NCI-H2107 (cell line): ENCODE measurements around the gene PCDH9.
"Not testable (repeated sequence)": the region's sequence is repeated elsewhere in the genome, so short reads cannot be mapped to it uniquely, and the experiment has no call there.

Source experiments
- DNase-seq: peaks from one replicate; lab custom pipeline; 2025; lab: John Stamatoyannopoulos, UW

PCDH9 gene

DNA sequence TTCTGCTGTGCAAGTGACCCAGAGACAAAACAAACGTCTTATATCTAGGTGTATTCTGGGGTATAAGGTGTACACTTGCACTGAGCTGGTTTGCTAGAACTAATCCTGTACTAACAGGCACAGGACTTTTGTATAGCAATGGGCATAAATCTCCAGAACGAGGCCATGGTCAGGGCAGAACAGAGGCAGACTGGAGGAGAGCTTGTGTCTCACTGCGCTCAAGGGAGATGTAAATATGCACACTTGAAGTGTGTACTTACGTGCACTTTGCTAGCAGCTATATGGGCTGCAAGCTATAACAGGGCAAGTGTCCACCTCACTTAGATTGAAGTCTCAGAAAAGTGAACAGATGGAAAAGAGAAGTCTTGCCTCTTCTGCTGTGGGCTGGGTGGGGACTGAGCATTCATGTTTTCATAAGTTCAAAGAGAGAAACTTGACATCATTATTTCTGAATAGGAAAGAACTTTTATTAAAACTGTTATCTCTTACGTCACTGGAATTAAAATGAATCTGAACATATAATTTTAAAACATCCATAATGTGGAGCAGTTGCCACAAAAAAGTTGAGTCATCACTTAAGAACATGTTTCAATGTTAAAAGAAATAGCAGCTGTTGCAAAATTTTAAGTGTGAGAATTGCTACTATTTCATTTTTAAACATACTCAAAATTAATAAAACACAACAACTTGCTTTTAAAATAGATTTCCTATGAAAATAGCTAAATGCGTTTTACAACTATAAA is 888.3 kb downstream of the PCDH9 start:
- DNase-seq = no peak

DNA sequence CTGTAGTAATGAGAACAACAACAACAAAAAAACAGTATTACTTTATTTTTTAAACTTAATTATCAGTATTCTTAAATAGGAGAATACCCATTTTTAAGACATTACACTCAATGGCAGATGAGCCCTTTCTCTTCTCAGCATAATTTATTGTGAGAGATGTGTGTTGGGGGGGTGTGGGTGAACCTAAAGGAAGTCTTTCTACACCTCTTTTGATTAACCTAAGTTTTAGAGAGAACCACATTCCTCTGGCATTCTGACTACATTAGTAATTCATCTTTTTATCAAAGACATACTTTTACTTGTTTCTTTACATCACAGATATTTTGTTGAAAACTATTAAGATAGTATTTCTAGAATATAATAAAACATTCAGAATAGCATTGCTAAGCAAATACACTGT is 890.9 kb downstream of the PCDH9 start:
- DNase-seq = no peak

DNA sequence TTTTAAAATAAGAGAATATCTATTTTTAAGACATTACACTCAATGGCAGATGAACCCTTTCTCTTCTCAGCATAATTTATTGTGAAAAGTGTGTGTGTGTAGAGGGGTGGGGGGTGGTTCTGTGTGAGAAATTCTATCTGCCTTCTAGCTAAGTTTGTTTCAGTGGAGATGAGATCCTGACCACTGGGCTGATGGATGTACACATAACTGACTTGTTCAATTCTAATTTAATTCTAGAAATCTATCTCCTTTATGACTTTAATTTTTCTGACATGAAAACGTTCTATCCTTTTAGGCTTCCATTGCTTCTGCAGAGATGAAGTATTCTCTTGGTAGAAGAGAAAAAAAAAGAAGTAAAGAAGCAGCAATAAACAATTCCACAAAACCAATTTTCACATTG is 891.6 kb downstream of the PCDH9 start:
- DNase-seq = no peak

DNA sequence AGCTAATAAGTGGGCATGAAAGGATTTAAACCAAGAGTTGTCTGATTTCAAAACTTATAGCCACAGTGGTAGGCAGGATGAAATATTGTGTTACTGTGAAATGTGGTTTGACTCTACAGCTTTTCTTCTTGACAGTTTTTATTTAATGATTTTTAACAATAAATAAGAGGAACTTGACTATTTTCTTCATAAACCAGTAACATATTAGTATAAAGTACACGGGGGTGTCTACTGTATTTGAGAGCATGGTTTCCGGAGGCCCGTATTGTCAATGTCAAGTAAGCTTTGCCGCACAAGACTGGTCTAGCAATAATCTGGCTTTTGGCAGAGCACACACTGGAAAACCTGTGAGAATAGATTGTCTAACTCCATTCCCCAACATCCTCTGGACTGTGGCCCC is 894.5 kb downstream of the PCDH9 start:
- no peak for DNase-seq

DNA sequence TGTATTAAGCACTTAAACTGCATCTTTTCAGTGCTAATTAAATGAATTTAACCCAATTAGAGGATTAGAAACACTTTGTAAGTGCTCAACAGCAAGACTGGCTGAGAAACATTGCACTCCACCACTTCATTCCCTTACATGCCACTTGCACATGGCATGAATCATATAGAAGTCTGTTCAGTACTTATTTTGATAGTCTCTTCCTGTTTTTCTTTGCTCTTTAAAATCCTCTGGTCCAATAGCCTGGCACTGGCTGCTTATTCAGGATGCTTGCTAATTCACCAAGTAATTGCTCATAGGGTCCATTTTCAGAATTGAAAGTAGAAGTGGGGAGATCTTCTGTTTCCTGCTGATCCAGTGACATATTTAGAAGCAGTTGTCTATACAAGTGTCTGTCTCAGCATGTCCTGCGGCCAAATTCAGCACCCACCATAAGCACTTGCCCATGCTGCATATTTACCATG is 900.1 kb downstream of the PCDH9 start:
- DNase-seq = no peak

DNA sequence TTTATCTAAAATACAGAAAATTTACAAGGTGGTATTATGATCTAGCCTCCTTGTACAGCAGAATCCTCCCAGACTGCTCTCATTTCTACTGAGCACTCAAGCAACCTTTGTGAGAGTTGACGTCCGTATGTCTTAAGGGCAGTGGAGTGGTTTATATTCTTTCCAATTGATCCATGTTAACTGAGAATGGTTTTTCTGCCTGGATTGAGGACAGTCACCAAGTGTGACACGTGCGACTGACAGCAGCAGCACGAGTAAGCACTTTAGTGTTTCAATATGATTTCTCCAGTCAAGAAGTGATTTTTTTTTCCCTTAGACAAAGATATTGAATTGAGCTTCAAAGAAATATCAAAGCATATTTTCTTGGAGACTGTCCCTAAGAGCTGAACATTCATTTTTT is 901.7 kb downstream of the PCDH9 start:
- DNase-seq = no peak

DNA sequence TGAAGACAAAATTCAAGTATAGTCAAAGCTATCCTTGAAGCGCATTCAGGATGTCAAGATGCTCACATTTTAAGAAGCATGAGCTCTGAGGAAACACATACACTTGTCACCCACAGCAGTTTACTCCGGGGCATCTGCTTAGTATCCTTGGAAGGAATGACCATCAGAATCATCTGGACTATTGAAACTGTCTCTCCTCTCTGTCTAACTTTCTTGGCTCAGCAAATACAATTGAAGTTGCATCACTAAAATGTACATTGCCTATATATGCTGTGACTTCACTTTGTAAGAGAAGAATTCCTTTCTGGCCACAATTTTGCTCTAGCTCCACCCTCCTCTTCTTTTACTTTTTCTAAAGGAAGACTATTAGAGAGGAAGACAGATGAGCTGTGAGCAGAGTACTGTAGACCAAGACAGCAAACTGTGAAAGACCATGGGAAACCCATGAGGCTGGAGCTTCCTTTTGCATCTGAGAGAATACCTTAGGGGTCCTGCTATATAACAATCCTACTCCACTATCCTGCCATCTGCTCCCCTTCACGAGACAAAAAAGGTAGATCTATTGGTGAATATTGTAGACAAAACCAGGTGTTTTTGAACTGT is 906.3 kb downstream of the PCDH9 start:
- no peak for DNase-seq

DNA sequence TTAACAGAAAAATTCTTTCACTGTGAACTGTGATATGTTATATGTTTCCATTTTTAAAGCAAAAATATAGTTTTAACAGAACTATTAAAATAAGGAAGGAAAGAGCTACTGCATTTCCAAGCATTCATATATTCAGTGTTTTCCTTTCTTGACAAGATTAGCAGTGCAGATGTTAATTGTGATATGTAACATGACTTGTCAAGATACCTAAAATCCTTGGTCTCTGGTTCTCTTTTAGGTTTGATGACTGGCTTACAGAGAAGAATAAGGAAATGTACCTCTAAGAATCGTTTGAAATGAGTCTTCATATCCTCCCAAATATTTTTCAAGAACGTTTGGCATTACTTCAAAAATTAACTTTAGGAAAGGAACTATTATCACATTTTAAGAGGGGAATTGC is 907.2 kb downstream of the PCDH9 start:
- DNase-seq = no peak

DNA sequence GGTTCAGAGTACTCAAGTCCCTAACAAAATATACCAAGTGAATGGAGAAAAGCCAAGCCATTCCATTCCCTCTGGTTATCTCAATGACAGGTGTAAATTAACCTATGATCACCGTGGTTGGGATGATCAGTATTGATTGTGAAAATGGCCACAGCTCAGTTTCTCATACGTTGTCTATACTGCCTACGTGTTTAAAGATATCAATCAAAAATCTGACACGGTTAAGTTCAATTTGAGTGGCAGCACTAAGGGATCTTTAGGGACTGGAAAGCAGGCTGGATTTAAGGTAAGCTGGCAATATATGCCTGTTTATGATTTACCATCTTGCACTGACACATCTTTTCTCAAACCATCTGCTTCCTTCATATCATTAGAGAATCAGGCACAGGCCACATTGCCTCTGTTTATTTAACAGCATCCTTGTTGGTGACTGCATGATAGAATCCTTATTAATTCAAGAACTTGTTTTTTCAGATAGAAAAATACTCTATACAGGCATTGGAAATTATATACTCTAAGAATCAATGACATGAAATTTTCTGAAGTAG is 907.9 kb downstream of the PCDH9 start:
- DNase-seq = no peak

DNA sequence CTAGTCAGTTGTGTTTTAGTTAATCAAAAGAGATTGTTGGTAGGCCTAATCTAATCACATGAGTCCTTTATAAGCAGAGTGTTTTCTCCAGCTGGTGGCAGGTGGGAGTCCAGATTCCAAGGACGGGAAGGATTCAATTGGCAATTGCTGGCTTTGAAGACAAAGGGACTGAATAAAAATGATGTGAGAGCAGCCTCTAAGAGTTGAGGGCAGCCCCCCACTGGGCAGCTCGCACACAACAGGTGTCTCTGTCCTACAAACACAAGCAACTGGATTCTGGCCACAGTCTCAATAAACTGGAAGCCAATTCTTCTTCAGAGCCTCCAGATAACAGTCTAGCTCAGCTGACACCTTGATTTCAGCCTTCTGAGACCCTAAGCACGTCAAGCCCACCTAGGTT is 915.2 kb downstream of the PCDH9 start:
- no peak for DNase-seq

DNA sequence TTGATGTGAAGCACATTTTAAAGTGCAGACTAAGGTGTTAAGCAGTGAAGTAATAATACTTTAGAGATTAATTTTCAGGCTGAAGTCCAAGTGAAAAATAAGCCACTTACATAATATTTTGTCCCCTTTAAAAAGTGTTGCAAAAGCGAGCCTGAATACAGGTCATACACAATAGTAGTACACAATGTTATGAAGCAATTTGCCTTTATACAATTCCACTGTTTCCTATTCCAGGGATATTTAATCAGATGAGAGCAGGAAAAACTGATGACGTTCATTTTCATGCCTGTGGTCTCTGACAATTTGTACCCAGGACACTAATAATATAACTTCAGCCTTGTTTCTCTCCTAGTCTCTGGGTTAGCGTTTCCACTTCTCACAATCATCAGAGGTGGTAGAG is 916.7 kb downstream of the PCDH9 start:
- no peak for DNase-seq

DNA sequence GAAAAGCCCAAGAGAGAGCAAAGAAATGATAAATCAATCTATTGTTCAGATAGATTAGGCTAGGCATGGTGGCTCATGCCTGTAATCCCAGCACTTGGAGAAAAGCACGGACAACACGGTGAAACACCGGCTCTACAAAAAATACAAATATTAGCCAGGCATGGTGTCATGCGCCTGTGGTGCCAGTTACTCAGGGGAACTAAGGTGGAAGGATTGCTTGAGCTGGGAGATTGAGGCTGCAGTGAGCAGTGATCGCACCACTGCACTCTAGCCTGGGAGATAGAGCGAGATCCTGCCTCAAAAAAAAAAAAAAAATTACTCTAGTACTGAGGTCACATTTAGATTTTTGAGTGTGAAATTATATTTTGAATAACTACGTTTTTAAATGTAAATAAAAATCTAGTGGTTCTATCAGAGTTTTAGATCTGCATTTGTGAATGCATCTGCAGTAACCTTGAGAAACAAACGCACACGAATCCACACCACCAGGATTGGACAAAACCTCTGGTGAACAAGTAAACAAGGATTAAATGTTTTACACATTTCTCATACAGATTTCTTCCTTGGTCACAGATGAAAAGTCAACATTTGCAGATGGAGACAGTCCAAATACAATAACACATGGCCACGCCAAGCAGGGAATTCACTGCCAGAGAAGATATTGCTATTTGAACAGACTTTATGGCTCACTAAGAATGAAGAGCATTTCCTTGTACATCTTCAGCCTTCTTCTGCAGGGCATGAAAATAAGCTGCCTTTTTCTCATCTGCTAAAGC is 917.6 kb downstream of the PCDH9 start:
- DNase-seq = no peak

DNA sequence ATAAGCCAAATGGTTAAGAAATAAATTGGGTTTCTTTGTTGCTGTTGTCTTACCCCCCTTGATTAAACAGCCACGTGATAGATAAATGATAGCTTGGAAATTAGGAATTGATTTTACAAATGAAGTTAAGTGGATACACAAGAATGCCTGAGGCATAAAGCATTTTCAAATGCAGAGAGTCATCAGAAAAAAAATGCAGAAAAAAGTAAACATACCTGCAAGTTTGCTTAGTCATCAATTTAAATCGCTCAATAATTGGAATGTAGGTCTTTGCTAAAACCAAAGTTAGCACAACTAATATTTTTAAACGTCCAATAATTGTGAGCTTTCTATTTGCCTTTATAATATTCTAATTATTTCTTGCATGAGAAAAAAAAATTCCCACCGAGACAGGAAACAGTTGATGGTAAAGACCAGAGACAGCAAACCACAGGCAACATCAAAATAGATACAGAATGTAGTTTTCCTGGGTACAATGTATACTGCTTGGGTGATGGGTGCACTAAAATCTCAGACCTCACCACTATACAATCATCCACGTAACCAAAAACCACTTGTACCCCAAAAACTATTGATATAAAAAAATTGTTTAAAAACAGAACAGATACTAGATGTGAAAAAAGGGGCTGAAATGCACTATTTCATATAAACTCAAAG is 924.0 kb downstream of the PCDH9 start:
- DNase-seq = no peak

DNA sequence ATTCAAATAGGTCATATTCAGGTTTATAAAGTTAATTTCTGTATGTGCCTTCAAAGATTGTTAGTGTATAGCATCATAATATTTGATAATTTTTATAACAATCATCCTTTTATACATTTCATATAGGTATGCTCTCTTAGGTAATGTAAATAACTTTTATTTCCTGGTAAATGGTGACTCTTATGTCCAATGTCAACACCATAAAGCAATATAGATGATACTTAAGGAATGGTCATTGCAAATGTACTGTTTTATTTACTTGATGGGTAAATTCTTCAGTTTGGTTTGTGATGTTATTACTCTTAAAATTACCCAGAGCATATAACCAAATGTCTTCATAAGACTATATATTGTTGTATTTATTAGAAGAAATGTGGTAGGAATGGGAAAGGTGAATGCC is 928.7 kb downstream of the PCDH9 start:
- no peak for DNase-seq

DNA sequence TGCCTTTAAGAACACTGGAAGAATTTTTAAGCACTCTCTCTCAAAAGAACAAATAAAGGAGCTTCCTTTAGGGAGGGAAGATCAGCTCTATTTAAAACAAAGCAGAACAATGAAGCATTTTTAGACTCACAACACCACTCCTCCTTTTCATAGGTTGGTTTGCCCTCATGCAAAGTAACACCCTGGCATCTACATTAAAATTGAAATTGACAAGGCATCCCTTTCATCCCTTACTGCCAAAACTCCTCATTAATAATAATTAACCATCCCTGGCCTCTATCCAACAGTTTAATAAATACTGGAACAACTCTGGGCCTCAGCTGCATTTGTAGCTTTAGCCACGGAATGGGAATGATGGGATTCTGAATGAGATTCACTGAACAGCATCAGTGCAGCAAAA is 929.1 kb downstream of the PCDH9 start:
- DNase-seq = no peak

DNA sequence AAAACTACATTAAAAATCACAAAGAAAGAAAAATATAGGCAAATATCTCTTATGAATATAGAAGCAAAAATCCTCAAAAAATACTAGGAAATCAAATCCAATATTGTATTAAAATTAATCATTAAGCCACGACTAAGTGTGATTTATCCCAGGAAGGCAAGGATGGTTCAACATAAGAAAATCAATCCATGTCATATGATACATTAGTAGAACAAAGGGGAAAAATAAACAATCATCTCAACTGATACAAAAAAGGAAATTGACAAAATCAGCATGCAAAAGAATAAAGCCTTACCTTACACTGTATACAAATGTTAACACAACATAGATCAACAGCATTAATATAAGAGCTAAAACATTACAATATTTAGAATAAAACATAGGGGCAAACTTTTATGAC is 933.3 kb downstream of the PCDH9 start:
- DNase-seq = no peak

DNA sequence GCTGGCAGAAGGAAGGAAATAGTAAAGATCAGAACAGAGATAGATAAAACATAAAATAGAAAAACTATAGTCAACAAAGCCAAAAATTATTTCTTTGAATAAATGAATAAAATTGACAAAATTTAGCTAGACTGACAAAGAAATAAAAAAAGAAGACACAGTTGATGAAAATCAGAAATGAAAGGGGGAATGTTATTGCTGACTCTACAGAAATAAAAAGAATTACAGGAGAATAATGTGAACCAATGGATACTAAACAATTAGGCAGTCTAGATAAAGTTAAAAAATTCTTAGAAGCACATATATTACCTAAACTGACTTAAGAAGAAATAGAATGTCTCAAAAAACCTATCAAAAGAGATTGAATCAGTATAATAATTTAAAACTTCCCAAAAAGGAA is 933.8 kb downstream of the PCDH9 start:
- no peak for DNase-seq

DNA sequence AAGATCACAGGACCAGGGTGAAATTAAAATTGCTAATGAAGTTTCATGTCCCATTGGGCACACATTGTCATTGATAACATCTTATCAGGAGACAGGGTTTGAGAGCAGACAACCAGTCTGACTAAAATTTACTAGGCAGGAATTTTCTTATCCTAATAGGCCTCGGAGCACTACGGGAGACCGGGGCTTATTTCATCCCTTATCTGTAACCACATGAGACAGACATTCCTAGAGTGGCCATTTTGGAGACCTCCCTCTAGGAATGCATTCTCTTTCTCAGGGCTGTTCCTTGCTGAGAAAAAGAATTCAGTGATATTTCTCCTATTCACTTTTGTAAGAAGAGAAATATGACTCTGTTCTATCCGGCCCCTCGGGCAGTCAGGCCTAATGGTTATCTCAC is 943.3 kb downstream of the PCDH9 start:
- DNase-seq = not testable (repeated sequence)

DNA sequence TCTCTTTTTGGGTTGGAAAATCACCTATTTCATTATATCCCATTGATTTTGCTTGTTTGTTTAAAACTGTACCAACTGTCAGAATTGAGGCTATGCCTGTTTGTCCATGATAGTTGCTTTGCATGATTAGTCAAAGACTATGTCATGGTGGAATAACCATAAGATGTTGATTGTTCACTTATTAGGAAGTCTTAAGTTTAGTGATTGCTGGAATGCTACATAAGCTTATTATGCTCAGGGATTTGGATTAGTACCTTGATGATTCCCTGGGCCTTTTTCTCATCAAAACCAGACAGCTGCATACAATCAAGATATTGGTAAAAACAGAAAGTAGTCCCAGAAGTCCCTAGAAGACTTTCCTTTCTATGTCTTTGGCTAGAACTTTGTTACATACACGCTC is 954.7 kb downstream of the PCDH9 start:
- DNase-seq = no peak

DNA sequence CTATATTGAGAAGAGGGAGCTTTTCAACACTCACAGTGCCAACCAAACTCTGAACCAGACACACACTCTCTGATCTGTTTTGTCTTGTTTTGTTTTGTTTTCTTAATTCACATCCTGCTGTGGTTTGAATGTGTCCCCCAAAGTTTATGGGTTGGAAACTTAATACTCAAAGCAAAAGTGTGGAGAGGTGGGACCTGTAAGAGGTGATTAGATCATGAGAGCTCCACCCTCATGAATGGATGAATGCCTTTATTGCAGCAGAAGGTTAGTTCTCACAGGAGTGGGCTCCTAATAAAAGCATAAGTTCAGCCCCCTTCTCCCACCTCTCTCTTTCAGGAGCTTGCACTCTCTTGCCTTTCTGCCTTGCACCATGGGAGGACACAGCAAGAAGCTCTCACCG is 957.1 kb downstream of the PCDH9 start:
- DNase-seq = no peak

DNA sequence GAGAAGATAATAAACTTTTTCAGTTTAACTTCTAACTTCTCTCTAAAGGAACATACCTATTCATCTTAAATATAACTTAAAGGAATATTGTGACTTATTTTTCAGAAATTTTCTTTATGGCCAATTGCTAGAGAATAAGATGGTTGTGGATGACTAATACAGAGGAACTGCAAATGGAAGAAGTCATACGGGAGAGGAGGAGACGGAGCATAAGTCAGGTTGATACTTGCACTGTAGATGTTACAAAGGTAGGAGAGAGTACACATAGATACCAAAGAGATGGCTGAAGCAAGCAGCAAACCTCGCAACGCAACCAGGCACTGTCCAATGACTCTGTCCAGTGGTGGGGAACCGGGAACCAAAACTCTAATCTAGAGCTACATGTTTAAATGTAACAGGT is 963.4 kb downstream of the PCDH9 start:
- no peak for DNase-seq

DNA sequence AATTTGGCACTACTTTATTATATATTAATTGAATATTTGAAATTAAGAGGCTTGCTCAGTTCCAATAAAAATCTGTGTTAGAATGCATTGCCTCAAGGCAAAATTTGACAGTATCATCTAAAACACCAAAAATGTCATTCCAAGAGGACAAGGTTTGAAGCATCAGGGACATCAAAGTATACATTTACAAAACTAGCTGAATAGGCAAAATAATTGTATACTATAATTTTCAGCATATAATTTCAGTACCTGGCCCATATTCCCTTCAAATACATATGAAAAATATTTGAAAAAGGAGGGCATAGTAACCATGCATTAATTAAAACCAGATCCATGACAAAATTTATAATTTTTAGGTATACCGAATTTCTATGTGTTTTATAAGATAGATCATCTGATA is 963.8 kb downstream of the PCDH9 start:
- DNase-seq = no peak
